RPMI8226 (cell line): Measurements from ENCODE around the gene USP25.
A peak's percentile ranks its signal among the peaks of the same experiment; 100 is the strongest.

Experiments
- DNase-seq: peaks from one replicate; pipeline ENCODE4 v3.0.0-alpha.2; 2015

The USP25 gene

GRCh38 chr21:15820852-15821379, 91.1 kb downstream of the USP25 start:
- no peak for DNase-seq

GRCh38 chr21:15823486-15824150, 93.8 kb downstream of the USP25 start:
- DNase-seq, result no peak

- DNase-seq, result no peak
These were observed 95.9 kb downstream of the USP25 start for GRCh38 chr21:15825700-15826099.

GRCh38 chr21:15826147-15826780, 96.5 kb downstream of the USP25 start:
- DNase-seq, result peak; percentile 42

- no peak for DNase-seq
These were observed 97.3 kb downstream of the USP25 start for GRCh38 chr21:15826908-15827601.

GRCh38 chr21:15831497-15831896, 101.7 kb downstream of the USP25 start:
- no peak for DNase-seq

GRCh38 chr21:15837645-15838044, 107.9 kb downstream of the USP25 start:
- DNase-seq, result no peak

GRCh38 chr21:15839026-15839425, 109.2 kb downstream of the USP25 start:
- no peak for DNase-seq

GRCh38 chr21:15839601-15840000, 109.8 kb downstream of the USP25 start:
- DNase-seq, result no peak

GRCh38 chr21:15840406-15840805, 110.6 kb downstream of the USP25 start:
- no peak for DNase-seq

GRCh38 chr21:15841856-15842564, 112.2 kb downstream of the USP25 start:
- peak; percentile 10 for DNase-seq

GRCh38 chr21:15842565-15842880, 112.7 kb downstream of the USP25 start:
- DNase-seq, result no peak

GRCh38 chr21:15843766-15844165, 114.0 kb downstream of the USP25 start:
- no peak for DNase-seq

- DNase-seq, result no peak
These were observed 119.1 kb downstream of the USP25 start for GRCh38 chr21:15848634-15849560.

GRCh38 chr21:15849927-15850326, 120.1 kb downstream of the USP25 start:
- no peak for DNase-seq

GRCh38 chr21:15850645-15851044, 120.9 kb downstream of the USP25 start:
- DNase-seq, result no peak

- DNase-seq, result no peak
These were observed 122.4 kb downstream of the USP25 start for GRCh38 chr21:15852146-15852545.

- DNase-seq, result no peak
These were observed 123.3 kb downstream of the USP25 start for GRCh38 chr21:15853126-15853525.

GRCh38 chr21:15856813-15857212, 127.0 kb downstream of the USP25 start:
- DNase-seq, result no peak

GRCh38 chr21:15857740-15858139, 128.0 kb downstream of the USP25 start:
- DNase-seq, result no peak

- no peak for DNase-seq
These were observed 130.8 kb downstream of the USP25 start for GRCh38 chr21:15860541-15860940.

GRCh38 chr21:15868940-15869339, 139.2 kb downstream of the USP25 start:
- no peak for DNase-seq
